ENCODE results near the gene PDE4D.

PDE4D gene

GRCh38 chr5:59104400-59105127 lies 789.0 kb downstream of the PDE4D start:
- in situ Hi-C loops (cut with MboI; ENCODE audit: low sequenced_read_pairs) = no loop called here

- in situ Hi-C loops (cut with MboI; ENCODE audit: low sequenced_read_pairs) = no loop called here
Observed at GRCh38 chr5:59103303-59103702, 790.2 kb downstream of the PDE4D start.

GRCh38 chr5:59102437-59102836 lies 791.1 kb downstream of the PDE4D start:
- in situ Hi-C loops (cut with MboI; ENCODE audit: low sequenced_read_pairs) = no loop called here

GRCh38 chr5:59100875-59101274 lies 792.7 kb downstream of the PDE4D start:
- in situ Hi-C loops (cut with MboI; ENCODE audit: low sequenced_read_pairs) = no loop called here

GRCh38 chr5:59099995-59100345 lies 793.6 kb downstream of the PDE4D start:
- in situ Hi-C loops (cut with MboI; ENCODE audit: low sequenced_read_pairs) = no loop called here

GRCh38 chr5:59099270-59099994 lies 794.1 kb downstream of the PDE4D start:
- in situ Hi-C loops (cut with MboI; ENCODE audit: low sequenced_read_pairs) = no loop called here

GRCh38 chr5:59098743-59099142 lies 794.8 kb downstream of the PDE4D start:
- in situ Hi-C loops (cut with MboI; ENCODE audit: low sequenced_read_pairs) = no loop called here

GRCh38 chr5:59097712-59098111 lies 795.8 kb downstream of the PDE4D start:
- in situ Hi-C loops (cut with MboI; ENCODE audit: low sequenced_read_pairs) = no loop called here

GRCh38 chr5:59097116-59097515 lies 796.4 kb downstream of the PDE4D start:
- in situ Hi-C loops (cut with MboI; ENCODE audit: low sequenced_read_pairs) = no loop called here

GRCh38 chr5:59095480-59095879 lies 798.0 kb downstream of the PDE4D start:
- in situ Hi-C loops (cut with MboI; ENCODE audit: low sequenced_read_pairs) = no loop called here

GRCh38 chr5:59094864-59095263 lies 798.7 kb downstream of the PDE4D start:
- in situ Hi-C loops (cut with MboI; ENCODE audit: low sequenced_read_pairs) = no loop called here

GRCh38 chr5:59093329-59093728 lies 800.2 kb downstream of the PDE4D start:
- in situ Hi-C loops (cut with MboI; ENCODE audit: low sequenced_read_pairs) = no loop called here

- in situ Hi-C loops (cut with MboI; ENCODE audit: low sequenced_read_pairs) = no loop called here
Observed at GRCh38 chr5:59092758-59093157, 800.8 kb downstream of the PDE4D start.

- in situ Hi-C loops (cut with MboI; ENCODE audit: low sequenced_read_pairs) = no loop called here
Observed at GRCh38 chr5:59091965-59092364, 801.6 kb downstream of the PDE4D start.

GRCh38 chr5:59090323-59090722 lies 803.2 kb downstream of the PDE4D start:
- in situ Hi-C loops (cut with MboI; ENCODE audit: low sequenced_read_pairs) = no loop called here

GRCh38 chr5:59089767-59090166 lies 803.8 kb downstream of the PDE4D start:
- in situ Hi-C loops (cut with MboI; ENCODE audit: low sequenced_read_pairs) = no loop called here

GRCh38 chr5:59088546-59088945 lies 805.0 kb downstream of the PDE4D start:
- in situ Hi-C loops (cut with MboI; ENCODE audit: low sequenced_read_pairs) = no loop called here

- in situ Hi-C loops (cut with MboI; ENCODE audit: low sequenced_read_pairs) = no loop called here
Observed at GRCh38 chr5:59086024-59086423, 807.5 kb downstream of the PDE4D start.

GRCh38 chr5:59081693-59082092 lies 811.8 kb downstream of the PDE4D start:
- in situ Hi-C loops (cut with MboI; ENCODE audit: low sequenced_read_pairs) = no loop called here

GRCh38 chr5:59079622-59080620 lies 813.6 kb downstream of the PDE4D start:
- in situ Hi-C loops (cut with MboI; ENCODE audit: low sequenced_read_pairs) = no loop called here

Measured in hTERT RPE-1 (cell line).